Measurements from ENCODE around the gene PRR9.
"Not testable (repeated sequence)": the region's sequence is repeated elsewhere in the genome, so short reads cannot be mapped to it uniquely, and the experiment has no call there.

Gene PRR9, protein sequence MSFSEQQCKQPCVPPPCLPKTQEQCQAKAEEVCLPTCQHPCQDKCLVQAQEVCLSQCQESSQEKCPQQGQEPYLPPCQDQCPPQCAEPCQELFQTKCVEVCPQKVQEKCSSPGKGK

DNA sequence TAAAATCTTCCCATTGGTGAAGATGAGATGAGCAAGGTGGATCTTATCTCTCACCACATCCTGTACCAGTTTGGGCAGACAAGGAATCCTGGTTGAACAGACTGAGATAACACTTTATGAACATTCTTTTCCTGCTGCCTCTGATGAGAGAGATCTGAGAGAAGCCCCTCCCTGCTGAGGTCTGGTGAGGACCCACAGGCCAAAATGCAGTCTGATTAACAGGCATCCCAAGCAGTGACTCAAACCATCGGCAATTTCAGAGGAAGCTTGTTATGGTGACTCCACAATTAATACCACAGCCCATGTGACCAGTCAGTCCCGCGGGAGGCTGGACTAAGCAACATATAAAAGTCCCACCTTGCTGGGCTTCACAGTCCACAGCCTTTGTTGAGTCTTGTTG, at the start of gene PRR9:
Gene PRR9, plus strand, starts transcription at position 373 of the 400 bp plus-strand sequence. CDS start 561 bp downstream, outside the sequence.
- DNase-seq: no peak

DNA sequence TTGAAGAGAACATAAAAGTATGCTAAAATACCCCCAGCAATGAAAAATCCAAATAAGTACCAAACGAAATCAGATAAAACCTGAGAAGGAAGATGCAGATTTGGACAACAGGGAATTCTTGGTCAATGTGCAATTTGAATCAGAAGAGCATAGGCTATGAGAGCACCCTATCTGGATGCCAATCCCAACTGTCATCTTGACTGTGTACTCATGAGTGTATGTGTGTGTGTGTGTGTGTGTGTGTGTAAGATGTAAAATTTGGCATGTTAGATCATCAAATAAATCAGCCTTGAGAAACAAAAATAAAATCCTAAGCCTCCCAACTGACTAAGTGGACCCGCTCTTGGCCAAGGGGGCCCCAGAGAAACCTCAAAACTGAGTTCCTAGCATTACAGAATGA, 48.7 kb upstream of the PRR9 start:
- no peak for DNase-seq

DNA sequence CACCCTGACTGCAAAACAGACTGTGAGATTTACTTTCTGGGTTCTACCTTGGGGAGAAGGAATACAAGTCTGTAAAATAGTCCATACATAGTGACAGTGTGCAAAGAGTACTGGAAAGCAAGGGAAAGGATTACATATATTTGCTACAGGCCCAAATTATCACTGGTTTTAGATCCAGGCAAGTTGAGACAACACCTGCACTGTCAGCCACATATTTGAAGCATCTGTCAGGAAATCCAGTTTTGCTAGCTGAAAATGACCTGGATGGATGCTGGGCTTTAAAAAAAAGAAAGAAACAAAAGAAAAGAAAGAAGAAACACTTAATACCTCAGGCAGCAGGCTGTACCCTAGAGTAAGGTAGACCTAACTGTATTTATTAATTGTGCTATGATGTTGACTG, 42.8 kb upstream of the PRR9 start:
- DNase-seq: no peak

DNA sequence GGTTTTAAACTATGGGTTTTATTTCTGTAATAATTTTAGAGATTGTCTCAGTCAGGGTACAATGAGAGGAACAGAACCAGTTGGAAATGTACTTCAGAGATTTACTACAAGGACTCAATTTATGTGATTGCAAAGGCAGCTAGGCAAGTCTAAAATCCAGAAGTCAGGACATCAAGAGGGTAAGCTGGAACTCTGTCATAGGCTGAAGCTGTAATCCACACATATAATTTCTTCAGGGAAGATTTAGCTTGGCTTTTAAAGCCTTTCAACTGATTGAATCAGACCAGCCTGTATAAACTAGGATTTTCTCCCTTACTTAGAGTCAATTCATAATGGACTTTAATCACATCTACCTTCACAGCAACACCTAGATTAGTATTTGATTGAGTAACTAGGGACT, 38.5 kb upstream of the PRR9 start:
- DNase-seq: no peak

DNA sequence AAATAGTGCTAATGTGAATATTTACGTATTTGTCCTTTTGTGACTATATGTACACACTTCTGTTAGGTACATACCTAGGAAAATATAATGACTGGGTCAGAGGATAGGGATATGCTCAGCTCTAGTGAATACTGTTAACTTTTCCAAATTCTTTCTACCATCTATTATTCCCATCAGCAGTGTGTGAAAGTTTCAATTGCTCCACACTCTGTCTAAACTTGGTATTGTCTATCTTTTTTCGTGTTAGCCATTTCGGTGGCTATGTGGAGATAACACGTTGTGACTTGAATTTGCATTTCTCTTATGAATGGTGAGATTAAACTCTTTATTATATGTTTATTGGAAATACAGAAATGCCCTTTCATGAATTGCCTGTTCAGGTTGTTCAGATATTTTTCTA, 36.8 kb upstream of the PRR9 start:
- no peak for DNase-seq

DNA sequence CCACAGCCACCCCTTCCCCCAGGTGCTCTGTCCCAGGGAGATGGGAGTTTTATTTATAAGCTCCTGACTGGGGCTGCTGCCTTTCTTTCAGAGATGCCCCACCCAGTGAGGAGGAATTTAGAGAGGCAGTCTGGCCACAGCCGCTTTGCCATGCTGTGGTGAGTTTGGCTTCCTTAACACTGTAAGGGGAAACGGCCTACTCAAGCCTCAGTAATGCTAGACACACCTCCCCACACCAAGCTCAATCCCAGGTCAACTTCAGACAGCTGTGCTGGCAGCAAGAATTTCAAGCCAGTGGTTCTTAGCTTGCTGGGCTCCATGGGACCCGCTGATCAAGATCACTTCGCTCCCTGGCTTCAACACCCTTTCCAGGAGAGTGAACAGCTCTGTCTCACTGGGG, 29.1 kb upstream of the PRR9 start:
- not testable (repeated sequence) for DNase-seq

DNA sequence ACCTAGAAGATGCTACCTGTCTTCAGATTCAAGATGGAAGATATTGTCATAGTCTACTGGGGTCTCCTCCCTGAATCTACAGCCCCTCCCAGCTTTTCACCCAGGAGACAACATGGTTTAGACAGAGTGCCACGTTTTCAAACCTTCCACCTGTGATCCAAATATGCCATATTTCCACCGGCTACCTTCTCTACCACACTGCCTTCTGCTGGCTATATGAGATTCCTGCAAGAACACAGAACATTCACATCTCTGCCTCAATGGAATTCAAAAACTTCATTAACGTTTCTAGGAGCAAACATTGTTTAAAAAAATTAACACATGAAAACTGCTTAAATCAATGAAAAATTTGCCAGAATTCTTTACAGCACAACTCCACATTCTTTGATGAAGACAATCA, 27.0 kb upstream of the PRR9 start:
- peak; percentile 15 for DNase-seq

DNA sequence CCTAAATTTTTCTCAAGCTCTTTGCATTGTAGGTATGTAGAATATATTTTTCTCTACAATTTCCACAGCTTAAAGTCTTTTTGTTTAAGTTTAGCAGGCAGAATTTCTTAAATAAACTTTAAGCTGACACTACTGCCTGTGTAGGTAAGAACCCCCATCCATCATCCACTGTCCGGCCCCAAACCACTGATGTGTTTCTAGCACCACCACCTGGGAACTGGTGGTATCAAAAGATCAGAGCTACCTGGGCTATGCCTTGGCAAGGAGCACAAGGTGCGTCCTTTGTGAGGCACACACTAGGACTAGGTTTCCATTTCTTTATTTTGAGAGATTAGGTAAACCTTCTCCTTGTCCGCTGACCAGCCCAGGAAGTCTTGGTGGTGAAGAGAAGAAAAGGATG, 24.7 kb upstream of the PRR9 start:
- peak; percentile 6 for DNase-seq

DNA sequence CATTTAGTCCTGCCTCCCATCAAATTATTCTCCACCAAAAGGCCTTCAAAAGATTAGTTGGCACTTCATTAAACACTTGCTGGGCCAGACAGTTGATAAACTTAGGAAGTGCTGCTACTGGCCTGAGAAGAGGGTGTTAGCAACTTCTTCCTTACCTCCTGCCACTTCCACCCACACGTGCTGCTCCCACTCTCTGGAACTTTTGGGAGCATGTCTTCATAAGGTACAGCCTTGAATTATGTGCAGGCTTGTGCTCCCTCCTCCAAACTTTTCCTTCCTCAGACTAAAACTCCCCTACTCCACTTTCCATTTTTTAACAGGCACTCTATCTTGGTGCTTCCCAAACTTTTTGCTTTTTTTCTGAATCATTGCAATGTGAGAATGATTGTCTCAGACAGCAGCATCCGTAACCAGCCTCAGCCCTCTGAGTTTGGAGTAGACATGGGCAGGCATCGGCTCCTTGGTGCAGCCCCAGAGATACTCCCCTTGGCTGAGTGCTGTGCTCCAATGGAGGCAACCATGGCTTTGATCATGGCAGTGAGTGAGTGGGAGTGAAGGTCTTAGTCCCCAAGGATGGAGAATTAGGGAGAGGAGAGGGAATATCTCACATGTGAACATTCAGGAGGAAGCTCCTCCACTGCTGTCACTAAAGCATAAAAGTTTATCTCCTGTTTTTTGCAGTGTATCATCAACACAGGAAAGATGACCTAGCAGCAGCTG, 22.9 kb upstream of the PRR9 start:
- DNase-seq: no peak

DNA sequence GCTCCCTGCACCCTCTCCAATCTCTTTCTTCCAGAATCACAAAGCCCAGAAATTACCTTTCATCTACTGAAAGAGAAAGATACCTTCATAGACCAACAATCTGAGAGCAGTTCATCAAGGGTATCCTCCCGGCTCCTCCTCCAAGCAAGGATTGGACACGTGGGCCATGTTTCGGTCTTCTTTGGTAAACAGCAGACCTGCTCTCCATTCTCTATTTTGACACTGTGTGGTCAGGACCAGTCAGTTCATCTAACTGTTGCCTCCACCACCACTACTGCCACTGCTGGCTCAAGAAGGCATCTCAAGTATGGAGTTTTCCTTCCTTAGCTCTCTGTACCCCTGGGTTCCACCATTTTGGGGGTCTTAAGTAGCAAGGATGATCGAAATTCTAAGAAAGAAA, 22.2 kb upstream of the PRR9 start:
- no peak for DNase-seq

DNA sequence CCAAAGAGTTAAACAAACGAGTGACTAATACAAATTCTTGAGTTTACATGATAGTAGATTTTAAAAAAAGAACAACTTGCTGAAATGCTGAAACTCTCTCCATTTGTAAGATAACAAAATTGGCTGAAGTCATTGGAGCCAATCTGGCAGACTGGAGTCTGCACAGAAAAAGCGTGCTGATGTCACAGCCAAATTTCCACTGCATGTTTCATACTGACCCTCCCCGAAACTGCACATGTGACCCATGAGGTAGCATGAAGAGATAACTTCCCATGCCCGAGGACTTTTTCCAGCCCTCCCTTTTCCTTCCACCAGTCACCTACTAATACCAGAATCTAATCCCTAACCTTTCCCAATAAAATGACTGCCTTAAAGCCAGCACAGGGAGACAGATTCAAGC, 15.4 kb upstream of the PRR9 start:
- no peak for DNase-seq

DNA sequence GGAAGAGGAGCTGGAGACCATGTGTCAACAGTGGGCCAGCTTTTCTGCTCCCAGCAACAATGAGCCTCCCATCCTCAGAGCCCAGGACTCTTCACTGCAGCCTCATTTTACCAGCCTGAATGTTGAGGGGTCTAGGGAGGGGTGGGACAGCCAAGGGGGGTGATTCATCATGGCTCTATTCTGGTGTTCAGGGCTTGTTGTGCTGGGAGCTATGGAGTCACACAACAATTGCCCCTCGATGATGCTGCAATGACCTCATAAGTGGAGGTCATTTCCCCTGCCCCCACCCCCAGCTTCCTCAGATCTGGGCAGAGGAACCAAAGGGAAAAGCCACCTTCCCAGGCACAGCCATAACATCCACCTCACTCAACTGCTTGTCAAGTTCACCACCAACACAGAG, 14.3 kb upstream of the PRR9 start, which contains the start of gene LELP1:
Gene LELP1, plus strand, starts transcription at position 301 of the 400 bp plus-strand sequence. CDS start 1,278 bp downstream, outside the sequence.
- DNase-seq: no peak

DNA sequence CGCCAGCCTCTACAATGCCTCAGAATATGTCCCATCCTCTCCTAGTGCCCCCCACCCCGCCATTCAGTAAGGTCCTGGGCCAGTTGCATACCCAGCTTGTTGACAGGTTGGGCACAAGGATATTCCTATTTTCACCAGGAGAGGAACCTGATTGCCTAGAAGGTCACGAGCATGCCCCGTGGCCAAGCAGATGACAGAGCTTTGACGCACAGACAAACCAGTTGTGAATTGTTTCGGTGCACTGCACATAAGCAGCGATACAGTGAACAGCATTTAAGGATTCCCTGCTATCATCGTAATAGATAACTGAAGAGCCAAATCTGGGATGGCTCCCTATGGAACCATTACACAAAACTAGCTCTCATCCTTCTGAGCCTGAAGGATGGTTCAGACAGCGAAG, 10.8 kb upstream of the PRR9 start:
- no peak for DNase-seq

DNA sequence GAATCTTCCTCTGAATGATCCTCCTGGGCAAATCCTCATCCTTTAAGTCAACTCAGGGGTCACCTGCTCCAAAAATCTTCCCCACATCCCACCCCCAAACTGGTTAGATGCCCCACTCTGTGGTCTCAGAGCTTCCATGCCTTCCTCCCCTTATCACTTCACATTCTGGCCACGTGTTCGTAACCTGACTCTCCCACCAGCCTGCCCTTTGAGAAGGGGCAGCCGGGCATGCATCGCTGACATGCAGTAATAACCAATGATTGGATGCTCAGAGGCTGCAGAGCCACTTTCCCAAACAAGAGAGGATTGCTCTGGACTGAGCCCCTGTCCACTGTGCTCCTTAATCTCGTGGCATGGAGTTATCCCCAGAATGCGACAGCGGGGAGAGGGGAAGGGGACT, 7.2 kb upstream of the PRR9 start:
- DNase-seq: no peak

DNA sequence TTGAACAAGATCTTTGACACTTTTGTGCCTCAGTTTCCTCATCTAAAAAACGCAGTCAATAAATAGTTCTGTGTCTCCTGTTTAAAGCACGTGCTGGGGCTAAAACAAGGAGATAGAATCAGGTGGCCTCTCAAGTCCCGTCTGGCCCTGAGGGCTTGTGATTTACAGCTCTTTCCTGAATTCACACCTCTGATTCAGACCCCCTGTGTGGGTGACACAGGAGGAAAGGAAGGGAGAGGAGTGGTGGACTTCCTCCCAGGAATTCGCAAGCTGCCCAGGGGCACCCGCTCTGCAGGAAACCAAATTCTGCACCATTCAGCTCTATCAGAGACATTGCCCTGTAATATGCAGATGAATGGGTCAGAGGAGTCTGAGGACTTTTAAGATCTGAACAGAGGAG, 5.2 kb upstream of the PRR9 start:
- no peak for DNase-seq

DNA sequence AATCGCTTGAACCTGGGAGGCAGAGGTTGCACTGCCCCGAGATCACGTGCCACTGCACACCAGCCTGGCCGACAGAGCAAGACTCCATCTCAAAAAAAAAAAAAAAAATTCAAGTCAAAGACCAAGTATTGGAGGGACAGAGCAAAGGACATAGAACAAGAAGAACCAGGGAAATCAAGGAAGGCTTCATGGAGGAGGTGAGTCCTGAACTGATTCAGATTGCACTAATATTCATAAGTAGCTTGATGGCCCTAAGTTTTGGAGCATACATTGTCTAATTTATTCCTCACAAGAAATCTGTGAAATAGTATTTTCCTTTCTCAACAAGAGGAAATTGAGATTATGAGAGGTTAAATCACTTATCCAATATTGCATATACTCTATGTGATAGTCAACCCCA, 3.9 kb upstream of the PRR9 start:
- DNase-seq: no peak

DNA sequence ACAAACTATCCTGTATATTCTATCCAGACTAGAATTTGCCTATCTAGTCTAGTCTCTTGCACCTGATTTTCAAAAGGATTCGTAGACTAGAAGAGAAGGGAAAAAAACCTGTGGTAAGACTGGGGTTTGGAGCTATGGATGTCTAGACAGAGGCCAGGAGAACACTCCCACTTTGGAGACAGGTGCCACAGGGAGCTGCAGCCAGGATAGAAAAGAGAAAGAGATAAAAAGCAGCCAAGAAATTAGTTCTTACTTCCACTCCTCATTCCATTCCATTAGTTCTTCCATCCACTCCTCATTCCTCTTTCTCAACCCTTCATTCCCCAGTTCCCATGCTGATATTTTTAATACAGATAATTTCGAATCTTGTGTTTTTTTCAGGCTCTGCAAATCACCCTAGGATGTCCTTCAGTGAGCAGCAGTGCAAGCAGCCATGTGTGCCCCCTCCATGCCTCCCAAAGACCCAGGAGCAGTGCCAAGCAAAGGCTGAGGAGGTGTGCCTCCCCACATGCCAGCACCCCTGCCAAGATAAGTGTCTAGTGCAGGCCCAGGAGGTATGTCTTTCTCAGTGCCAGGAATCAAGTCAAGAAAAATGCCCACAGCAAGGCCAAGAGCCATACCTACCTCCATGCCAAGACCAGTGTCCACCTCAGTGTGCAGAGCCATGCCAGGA, 496 bp downstream of the PRR9 start:
- DNase-seq: no peak

DNA sequence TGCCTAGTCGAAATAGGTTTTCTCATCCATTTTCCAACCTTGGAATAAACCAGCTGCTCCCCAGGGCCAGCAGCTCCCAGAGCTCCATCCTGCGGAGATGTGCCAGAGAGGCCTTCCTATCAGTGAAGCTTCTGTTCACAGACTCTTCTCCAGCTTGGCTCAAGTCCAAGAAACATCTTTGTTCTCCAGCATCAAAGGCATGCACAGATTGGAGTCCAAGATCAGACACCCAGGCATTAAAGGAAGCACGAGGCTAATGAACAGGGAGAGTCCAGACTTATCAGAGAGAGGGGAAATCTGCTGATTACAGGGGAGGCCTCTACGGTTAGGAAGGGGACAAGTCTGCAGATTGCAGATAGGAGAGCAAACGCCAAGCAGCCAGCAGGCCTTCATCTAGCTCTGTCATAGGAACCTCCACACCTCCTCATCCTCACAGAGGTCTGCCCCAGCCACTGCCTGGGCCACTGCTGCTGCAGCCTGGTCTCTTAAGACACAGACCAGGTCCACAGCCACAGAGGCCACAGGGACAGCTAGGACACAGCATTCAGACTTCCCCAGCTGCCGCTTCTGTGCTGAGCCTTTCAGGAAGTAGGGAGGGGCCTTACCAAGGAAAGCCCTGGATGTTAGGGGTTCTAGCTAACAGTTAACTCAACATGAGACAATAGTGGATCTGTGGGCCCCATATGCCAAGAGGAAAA, 3.4 kb downstream of the PRR9 start:
- no peak for DNase-seq

DNA sequence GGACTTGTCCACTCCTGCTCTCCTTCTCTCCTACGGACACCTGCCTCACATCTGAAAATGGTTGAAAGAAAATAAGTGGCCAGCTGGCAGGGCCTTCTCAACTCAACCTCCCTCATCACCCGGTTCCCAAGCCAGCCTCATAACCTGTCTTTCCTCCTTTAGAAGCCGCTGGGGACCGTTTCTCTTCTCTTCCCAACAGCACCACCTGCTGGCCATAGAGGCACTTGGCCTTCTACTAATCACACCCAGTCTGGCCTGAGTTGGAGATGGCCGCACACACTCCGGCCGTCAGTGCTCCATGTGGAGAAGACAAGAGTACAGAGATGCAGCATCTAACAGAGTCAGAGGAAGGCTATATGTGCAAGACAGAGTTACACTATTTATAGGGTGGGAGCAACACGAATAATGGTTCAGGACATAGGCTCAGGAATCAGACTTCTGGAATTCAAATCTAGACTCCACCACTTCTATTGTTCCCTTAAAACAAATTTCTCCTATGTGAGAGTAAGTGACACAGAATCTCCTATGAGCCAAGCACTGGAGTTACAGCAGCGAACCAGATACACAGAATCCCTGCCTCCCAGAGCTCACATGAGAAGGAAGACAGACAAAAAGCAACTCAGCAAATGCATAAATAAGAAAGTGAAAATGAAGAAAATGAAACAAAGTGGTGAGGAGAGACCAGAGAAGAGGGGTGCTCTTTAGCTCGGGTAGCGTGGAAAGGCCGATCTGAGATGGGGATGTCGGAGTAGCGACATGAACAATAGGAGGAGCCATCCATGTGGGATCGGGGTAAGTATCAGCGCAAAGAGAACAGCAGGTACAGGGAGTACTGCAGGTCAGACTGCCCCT, 5.9 kb downstream of the PRR9 start:
- DNase-seq: peak; percentile 26

DNA sequence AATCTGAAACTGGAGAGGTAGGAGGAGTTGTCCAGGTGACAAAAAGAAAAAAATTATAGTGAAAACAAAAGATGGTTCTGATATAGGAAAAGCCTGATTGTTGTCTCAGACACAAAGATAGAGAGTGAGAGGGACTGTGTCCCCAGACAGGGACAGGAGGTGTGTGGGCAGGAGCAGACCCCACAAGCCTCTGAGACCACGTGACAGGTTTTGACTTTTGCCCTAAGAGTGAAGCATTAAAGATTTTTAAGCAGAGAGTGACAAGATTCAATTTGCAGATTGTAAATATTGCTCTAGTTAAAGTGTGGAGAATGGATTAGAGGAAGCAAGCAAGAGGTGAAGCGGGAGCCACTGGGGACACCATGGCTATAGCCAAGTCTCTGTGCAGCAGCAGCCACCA, 10.4 kb downstream of the PRR9 start:
- DNase-seq: no peak

DNA sequence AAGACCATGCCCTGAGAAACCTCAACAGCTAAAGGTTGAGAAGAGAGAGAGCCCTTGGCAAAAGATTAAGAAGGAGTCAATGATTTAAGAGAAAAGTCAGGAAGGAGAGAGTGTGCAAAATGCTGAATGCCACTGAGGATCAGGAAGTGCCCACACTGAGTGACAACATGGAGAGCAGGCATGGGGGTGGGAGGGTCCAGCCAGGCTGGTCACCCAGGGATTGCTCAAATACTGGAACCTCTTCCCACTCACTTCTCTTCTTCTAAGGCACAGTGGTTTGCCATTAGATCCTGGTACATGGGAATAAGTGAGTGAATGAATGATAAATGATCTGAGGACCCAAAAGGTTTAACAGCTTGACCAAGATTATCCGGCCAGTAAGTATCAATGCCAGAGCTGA, 11.1 kb downstream of the PRR9 start:
- no peak for DNase-seq

DNA sequence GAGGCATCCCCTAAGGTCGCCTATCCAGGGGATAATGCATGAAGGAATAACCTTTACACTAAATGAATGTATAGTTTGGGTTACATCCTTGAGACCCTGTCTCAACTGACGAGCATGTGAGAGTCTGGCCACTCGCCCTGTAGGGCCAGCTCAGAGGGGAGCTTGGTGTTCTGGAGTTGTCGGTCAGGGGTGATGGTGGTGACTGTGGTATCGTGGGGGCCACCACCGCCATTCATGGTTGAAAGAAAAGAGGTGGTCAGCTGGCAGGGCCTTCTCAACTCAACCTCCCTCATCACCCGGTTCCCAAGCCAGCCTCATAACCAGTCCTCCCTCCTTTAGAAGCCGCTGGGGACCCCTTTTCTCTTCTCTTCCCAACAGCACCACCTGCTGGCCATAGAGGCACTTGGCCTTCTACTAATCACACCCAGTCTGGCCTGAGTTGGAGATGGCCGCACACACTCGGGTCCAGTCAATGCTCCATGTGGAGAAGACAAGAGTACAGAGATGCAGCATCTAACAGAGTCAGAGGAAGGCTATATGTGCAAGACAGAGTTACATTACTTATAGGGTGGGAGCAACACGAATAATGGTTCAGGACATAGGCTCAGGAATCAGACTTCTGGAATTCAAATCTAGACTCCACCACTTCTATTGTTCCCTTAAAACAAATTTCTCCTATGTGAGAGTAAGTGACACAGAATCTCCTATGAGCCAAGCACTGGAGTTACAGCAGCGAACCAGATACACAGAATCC, 11.9 kb downstream of the PRR9 start:
- not testable (repeated sequence) for DNase-seq
